Measurements from ENCODE around the gene BMP4. TPM values are rescaled to one million over a fixed set of nuclear protein-coding genes. Genes with fewer than 3 reads are reported as not detected.

BMP4 gene
- total and polyA plus RNA-seq, 4 donors: 2.0 to 4.2 (median 2.4) TPM

- peak overlapping the region; percentile 72 to 81 for H3K9ac ChIP-seq (ENCODE audit: low read depth in 1 of 2, low read length in 2 of 2)
- H3K36me3 ChIP-seq (ENCODE audit: control insufficient read depth in 4 of 4, insufficient read depth in 3 of 4, low read depth in 1 of 4, low read length in 3 of 4): peaks cover 0 to 7% (median 0%) of the 10 kb centered on the region in 4 donors
- WGBS: 13% methylated on average over 10 of the region's 10 CpGs
- H3K4me3 ChIP-seq (ENCODE audit: low read depth in 1 of 3, low read length in 3 of 3): peak overlapping the region; percentile 68 to 93 (median 71)
- no peak for DNase-seq (ENCODE audit: low spot score)
- peak overlapping the region; percentile 73 to 82 for H3K27ac ChIP-seq (ENCODE audit: low read depth in 1 of 2, low read length in 2 of 2)
- H3K4me1 ChIP-seq (ENCODE audit: control insufficient read depth in 4 of 4, insufficient read depth in 4 of 4, low read length in 3 of 4): peaks cover 11 to 48% (median 37%) of the 10 kb centered on the region in 4 donors
- no peaks in the 10 kb centered on the region for H3K9me3 ChIP-seq (ENCODE audit: control insufficient read depth in 4 of 4, low read length in 3 of 4)
- TF ChIP-seq TAF1 (conservative IDR thresholded peaks at IDR 0.05): no peak
- TF ChIP-seq, protein P1, sequence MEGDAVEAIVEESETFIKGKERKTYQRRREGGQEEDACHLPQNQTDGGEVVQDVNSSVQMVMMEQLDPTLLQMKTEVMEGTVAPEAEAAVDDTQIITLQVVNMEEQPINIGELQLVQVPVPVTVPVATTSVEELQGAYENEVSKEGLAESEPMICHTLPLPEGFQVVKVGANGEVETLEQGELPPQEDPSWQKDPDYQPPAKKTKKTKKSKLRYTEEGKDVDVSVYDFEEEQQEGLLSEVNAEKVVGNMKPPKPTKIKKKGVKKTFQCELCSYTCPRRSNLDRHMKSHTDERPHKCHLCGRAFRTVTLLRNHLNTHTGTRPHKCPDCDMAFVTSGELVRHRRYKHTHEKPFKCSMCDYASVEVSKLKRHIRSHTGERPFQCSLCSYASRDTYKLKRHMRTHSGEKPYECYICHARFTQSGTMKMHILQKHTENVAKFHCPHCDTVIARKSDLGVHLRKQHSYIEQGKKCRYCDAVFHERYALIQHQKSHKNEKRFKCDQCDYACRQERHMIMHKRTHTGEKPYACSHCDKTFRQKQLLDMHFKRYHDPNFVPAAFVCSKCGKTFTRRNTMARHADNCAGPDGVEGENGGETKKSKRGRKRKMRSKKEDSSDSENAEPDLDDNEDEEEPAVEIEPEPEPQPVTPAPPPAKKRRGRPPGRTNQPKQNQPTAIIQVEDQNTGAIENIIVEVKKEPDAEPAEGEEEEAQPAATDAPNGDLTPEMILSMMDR (IDR thresholded peaks at IDR 0.05; ENCODE audit: low read depth, low read length, missing input control): no peak
- peaks cover 0 to 3% (median under 1%) of the 10 kb centered on the region in 4 donors for H3K27me3 ChIP-seq (ENCODE audit: control insufficient read depth in 4 of 4, insufficient read depth in 4 of 4, low read length in 3 of 4)
Measured at GRCh38 chr14:53952533-53952932, 4.1 kb downstream of the BMP4 start.

GRCh38 chr14:53951627-53952303, 4.9 kb downstream of the BMP4 start:
- H3K4me1 ChIP-seq (ENCODE audit: control insufficient read depth in 4 of 4, insufficient read depth in 4 of 4, low read length in 3 of 4): peaks cover 11 to 55% (median 41%) of the 10 kb centered on the region in 4 donors
- DNase-seq (ENCODE audit: low spot score): no peak

DNA sequence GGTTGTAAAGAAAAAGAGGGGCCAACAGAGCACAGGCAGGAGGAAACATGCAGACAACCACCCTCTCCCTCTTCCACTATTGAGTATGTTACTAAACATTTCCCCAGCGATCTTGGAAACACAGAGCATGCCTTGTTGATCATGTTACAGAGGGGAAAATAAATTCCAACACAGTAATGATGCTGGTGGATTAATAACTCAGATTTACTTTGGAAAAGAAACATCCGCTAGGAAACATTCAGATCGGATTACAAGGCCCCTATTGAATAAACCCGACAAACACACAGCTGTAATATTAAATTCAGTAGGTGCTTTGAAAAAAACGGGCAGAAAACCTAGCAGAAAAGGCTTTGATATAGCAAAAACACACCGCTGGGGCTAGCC, 5.4 kb downstream of the BMP4 start:
- 80% methylated on average over 6 of the region's 6 CpGs for WGBS
- Histone ChIP-seq H3K9me3 (ENCODE audit: control insufficient read depth in 4 of 4, low read length in 3 of 4) (no peaks in the 10 kb centered on the region), H3K4me3 (ENCODE audit: low read depth in 1 of 3, low read length in 3 of 3) (peak overlapping the region in 1 of 3 donors; percentile 6), H3K4me1 (ENCODE audit: control insufficient read depth in 4 of 4, insufficient read depth in 4 of 4, low read length in 3 of 4) (peaks cover 14 to 60% (median 40%) of the 10 kb centered on the region in 4 donors), H3K27me3 (ENCODE audit: control insufficient read depth in 4 of 4, insufficient read depth in 4 of 4, low read length in 3 of 4) (peaks cover 0 to 2% (median 0%) of the 10 kb centered on the region in 4 donors), H3K9ac (ENCODE audit: low read depth in 1 of 2, low read length in 2 of 2) (no peak overlapping the region), H3K27ac (ENCODE audit: low read depth in 1 of 2, low read length in 2 of 2) (no peak overlapping the region), H3K36me3 (ENCODE audit: control insufficient read depth in 4 of 4, insufficient read depth in 3 of 4, low read depth in 1 of 4, low read length in 3 of 4) (peaks cover 0 to 7% (median 0%) of the 10 kb centered on the region in 4 donors)
- DNase-seq (ENCODE audit: low spot score): no peak
- TF ChIP-seq FOXA2 (IDR thresholded peaks at IDR 0.05): no peak
- TF ChIP-seq RAD21 (IDR thresholded peaks at IDR 0.05): no peak

More at GRCh38 chr14:53951627-53952303, 4.9 kb downstream of the BMP4 start:
- H3K9ac ChIP-seq (ENCODE audit: low read depth in 1 of 2, low read length in 2 of 2): no peak overlapping the region
- no peaks in the 10 kb centered on the region for H3K9me3 ChIP-seq (ENCODE audit: control insufficient read depth in 4 of 4, low read length in 3 of 4)
- peak overlapping the region in 2 of 3 donors; percentile 71 to 93 for H3K4me3 ChIP-seq (ENCODE audit: low read depth in 1 of 3, low read length in 3 of 3)
- 55% methylated on average over 32 of the region's 32 CpGs for WGBS
- no peak overlapping the region for H3K27ac ChIP-seq (ENCODE audit: low read depth in 1 of 2, low read length in 2 of 2)
- peaks cover 0 to 2% (median 0%) of the 10 kb centered on the region in 4 donors for H3K27me3 ChIP-seq (ENCODE audit: control insufficient read depth in 4 of 4, insufficient read depth in 4 of 4, low read length in 3 of 4)
- peaks cover 0 to 7% (median 0%) of the 10 kb centered on the region in 4 donors for H3K36me3 ChIP-seq (ENCODE audit: control insufficient read depth in 4 of 4, insufficient read depth in 3 of 4, low read depth in 1 of 4, low read length in 3 of 4)
- no peak for TF ChIP-seq TAF1 (conservative IDR thresholded peaks at IDR 0.05)
- TF ChIP-seq SP1 (IDR thresholded peaks at IDR 0.05): no peak
- no peak for TF ChIP-seq GABPA (IDR thresholded peaks at IDR 0.05 in 1 of 2, conservative IDR thresholded peaks at IDR 0.05 in 1 of 2)
- TF ChIP-seq, protein P2, sequence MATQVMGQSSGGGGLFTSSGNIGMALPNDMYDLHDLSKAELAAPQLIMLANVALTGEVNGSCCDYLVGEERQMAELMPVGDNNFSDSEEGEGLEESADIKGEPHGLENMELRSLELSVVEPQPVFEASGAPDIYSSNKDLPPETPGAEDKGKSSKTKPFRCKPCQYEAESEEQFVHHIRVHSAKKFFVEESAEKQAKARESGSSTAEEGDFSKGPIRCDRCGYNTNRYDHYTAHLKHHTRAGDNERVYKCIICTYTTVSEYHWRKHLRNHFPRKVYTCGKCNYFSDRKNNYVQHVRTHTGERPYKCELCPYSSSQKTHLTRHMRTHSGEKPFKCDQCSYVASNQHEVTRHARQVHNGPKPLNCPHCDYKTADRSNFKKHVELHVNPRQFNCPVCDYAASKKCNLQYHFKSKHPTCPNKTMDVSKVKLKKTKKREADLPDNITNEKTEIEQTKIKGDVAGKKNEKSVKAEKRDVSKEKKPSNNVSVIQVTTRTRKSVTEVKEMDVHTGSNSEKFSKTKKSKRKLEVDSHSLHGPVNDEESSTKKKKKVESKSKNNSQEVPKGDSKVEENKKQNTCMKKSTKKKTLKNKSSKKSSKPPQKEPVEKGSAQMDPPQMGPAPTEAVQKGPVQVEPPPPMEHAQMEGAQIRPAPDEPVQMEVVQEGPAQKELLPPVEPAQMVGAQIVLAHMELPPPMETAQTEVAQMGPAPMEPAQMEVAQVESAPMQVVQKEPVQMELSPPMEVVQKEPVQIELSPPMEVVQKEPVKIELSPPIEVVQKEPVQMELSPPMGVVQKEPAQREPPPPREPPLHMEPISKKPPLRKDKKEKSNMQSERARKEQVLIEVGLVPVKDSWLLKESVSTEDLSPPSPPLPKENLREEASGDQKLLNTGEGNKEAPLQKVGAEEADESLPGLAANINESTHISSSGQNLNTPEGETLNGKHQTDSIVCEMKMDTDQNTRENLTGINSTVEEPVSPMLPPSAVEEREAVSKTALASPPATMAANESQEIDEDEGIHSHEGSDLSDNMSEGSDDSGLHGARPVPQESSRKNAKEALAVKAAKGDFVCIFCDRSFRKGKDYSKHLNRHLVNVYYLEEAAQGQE (IDR thresholded peaks at IDR 0.05): no peak

All from liver (tissue), 9 donors.